Neural progenitor cell (in vitro differentiated cells): ENCODE measurements around the gene CAMK1G.

Experiments
- CTCF ChIP-seq: fragments of 200-600 bp; sonication (generic); IDR thresholded peaks from 2 replicates; pipeline ENCODE4 v1.5.1; 2017; ENCODE audit warnings: antibody characterized with exemption, mild to moderate bottlenecking
- EZH2 ChIP-seq: fragments of 200-600 bp; sonication (generic); IDR thresholded peaks from 2 replicates; pipeline ENCODE4 v1.6.1; 2017; ENCODE audit warnings: antibody characterized with exemption, mild to moderate bottlenecking, moderate library complexity
- EZH2phosphoT487 ChIP-seq: fragments of 200-600 bp; sonication (generic); IDR thresholded peaks from 2 replicates; pipeline ENCODE4 v1.6.1; 2017; ENCODE audit warnings: antibody characterized with exemption

- TF ChIP-seq CTCF (no peak), EZH2phosphoT487 (no peak), EZH2 (no peak)
Measured at GRCh38 chr1:209626346-209627026, 43.0 kb downstream of the CAMK1G start.
